ENCODE data around the gene QRFP.

GRCh38 chr9:130901498-130902203, 5.0 kb upstream of the QRFP start:
- TF ChIP-seq CTCF (IDR thresholded peaks at IDR 0.05) (no peak), POLR2A (IDR thresholded peaks at IDR 0.05) (no peak)
